Left kidney (tissue), 2 donors: ENCODE measurements around the gene TRIM7. TPM values are rescaled to one million over a fixed set of nuclear protein-coding genes. Genes with fewer than 3 reads are reported as not detected.
"Not testable (repeated sequence)": the region's sequence is repeated elsewhere in the genome, so short reads cannot be mapped to it uniquely, and the experiment has no call there.

Experiments used
- DNase-seq: peaks from one replicate; pipeline ENCODE4 v3.0.0-alpha.2; 2013
- polyA plus RNA-seq: library from polyadenylated mRNA; unstranded; fragments of 120-200 nt; gene quantifications from one replicate; pipeline ENCODE4 v1.2.1, GENCODE V29; 2013; ENCODE audit not compliant: insufficient read length

Gene TRIM7
- polyA plus RNA-seq, 1 donor = 0.13 TPM

- no peak for DNase-seq
These were observed 53.9 kb downstream of the TRIM7 start for GRCh38 chr5:181151146-181151545.

GRCh38 chr5:181149806-181150733 lies 54.9 kb downstream of the TRIM7 start:
- DNase-seq = no peak

DNA sequence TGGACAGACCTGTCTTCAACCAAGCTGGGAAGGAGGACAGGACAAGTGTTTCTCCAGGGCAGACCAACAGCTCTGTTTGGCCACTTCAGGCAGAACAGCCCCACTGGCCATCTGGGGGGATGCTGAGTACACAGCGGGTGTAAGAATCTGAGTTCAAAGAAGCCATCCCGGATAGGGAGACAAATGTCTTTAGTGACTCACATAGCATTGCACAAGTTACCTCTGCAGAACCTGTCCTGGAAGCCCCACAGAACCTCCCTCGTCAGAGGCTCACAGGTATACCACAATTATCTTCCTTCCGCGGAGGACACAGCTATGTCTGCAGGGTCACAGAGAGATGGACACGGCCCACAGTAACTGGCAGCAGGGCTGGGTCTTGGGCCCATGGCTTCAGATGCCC lies 55.6 kb downstream of the TRIM7 start:
- DNase-seq = no peak

GRCh38 chr5:181146927-181147636 lies 57.9 kb downstream of the TRIM7 start, which contains the start of gene OR2V2:
Gene OR2V2, plus strand, starts transcription at chr5:181147586. Its CDS starts 7,357 bp downstream, at chr5:181154943.
- DNase-seq = not testable (repeated sequence)

DNA sequence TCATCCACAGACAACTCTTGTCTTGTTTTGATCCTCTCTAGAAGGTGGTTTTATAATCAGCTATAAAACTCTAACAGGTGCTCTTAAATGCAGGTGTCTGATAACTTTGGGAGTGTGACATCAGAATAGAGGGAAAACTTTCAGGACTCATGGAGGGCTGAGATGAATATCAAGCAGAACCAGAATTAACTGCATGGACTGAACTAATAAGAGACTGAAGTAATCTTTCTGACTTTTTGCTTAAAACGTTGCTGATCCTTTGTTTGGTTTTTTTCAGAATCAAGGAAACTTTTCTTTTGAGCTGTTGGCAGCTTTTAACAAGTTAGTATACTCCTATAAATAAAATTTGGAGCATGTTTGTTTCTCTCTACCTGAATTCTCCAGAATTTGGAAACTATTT lies 59.9 kb downstream of the TRIM7 start:
- DNase-seq = no peak

Other genes starting within 250 kb of the TRIM7 start
- not detected for gene BTNL3, start 216.3 kb downstream of the TRIM7 start, polyA plus RNA-seq
- 10.7 TPM for gene BTNL9, start 164.9 kb downstream of the TRIM7 start, polyA plus RNA-seq
- not detected for gene OR2V1, start 74.0 kb downstream of the TRIM7 start, polyA plus RNA-seq
- 0.03 TPM for gene OR2V2, start 57.6 kb downstream of the TRIM7 start, polyA plus RNA-seq
- 35.4 TPM for gene TRIM41, start 18.1 kb upstream of the TRIM7 start, polyA plus RNA-seq
- 2,486 TPM for gene RACK1, start 38.7 kb upstream of the TRIM7 start, polyA plus RNA-seq
- 51.0 TPM for gene TRIM52, start 55.9 kb upstream of the TRIM7 start, polyA plus RNA-seq
- not detected for gene OR4F3, start 162.1 kb upstream of the TRIM7 start, polyA plus RNA-seq